ENCODE measurements around the gene KCNC3.
"Not testable (repeated sequence)": the region's sequence is repeated elsewhere in the genome, so short reads cannot be mapped to it uniquely, and the experiment has no call there.

KCNC3 gene

DNA sequence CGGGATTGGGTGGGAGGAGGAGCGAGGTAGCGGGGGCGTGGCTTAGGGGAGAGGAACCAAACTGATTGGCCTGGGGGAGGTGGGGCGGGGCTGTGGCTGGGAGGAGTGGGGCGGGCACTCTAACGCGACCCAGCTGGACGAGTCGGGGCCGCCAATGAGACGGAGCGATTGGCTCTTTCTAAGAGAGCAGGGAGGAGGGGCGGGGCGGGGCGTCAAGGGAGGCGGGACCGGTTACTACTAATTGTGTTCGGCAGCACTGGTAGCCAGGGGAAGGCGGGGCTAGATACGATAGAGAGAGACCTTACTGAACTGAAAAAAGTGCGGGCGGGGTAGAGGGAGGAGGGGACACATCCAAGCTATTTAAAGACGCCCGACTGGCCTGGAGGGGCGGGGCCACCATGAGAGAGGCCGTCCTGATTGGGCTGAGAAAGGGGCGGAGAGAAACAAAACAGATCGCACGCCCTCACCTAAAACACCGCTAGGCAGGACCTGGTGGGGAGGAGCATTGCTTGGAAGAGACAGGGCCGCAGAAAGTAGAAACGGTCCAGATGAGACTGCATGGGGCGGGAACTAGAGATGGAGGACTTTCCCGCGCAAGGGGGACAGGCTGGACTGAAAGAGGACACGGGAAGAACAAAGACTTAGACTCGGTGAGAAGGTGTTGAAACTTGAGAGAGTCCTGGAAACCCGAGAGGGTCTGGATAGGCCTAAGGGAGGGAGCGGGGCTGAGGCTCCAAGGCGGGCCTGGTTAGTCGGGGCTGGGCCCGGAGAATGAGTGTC, at the start of gene KCNC3:
Gene KCNC3, minus strand, starts transcription at position 232 of the 780 bp plus-strand sequence. CDS start 295 bp downstream, outside the sequence.
- peak; percentile 94 for DNase-seq

DNA sequence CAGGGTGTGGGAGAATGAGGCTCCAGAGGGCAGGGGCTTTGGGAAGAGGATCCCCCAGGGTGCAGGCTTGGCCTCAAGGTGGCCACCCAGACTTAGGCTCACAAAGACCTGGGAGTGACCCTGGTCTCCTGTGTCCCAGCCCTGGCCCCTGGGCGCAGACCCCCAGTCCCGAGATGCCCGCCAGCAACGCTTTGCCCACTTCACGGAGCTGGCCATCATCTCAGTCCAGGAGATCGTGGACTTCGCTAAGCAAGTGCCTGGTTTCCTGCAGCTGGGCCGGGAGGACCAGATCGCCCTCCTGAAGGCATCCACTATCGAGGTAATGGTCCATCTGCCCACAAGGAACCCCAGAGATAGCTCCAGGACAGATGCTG, 49.7 kb upstream of the KCNC3 start:
- DNase-seq: no peak

DNA sequence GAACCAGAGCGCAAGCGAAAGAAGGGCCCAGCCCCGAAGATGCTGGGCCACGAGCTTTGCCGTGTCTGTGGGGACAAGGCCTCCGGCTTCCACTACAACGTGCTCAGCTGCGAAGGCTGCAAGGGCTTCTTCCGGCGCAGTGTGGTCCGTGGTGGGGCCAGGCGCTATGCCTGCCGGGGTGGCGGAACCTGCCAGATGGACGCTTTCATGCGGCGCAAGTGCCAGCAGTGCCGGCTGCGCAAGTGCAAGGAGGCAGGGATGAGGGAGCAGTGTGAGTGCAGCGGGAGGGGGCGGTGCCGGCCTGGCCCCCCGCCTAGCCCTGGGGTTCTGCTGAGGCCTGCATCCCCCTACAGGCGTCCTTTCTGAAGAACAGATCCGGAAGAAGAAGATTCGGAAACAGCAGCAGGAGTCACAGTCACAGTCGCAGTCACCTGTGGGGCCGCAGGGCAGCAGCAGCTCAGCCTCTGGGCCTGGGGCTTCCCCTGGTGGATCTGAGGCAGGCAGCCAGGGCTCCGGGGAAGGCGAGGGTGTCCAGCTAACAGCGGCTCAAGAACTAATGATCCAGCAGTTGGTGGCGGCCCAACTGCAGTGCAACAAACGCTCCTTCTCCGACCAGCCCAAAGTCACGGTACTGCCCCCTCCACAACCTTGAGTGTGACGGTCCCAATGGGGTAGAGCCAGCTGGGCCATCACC, 49.1 kb upstream of the KCNC3 start:
- no peak for DNase-seq

DNA sequence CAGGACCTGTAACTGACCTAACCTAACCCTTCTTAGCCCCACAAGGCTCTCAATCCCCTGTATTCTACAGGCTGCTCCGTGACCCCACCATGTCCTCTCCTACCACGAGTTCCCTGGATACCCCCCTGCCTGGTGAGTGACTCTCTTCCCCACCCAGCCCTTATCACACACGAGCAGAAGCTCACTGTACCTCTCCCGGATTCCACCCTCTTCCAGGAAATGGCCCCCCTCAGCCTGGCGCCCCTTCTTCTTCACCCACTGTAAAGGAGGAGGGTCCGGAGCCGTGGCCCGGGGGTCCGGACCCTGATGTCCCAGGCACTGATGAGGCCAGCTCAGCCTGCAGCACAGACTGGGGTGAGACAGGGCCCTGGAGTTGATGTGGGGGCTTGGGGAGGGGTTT, 48.3 kb upstream of the KCNC3 start:
- peak; percentile 76 for DNase-seq

DNA sequence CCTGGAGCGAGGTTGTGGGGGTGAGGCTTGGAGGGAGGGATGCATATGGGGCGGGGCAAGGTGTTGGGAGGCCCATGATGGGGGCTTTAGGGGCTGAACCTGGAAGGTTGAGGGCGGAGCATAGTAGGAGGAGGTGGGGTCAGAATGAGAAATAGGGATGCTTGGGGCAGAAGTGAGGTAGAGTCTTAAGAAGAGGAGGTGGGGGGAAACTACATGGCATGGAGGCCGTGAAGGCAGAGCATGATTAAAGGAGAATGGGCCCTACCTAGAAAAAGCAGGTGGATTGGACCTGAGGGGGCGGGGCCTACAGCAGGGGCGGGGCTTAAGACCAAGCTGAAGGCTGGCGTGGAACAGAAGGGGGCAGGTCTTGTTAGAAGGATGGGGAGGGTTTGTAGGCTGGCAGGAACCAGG, 47.9 kb upstream of the KCNC3 start:
- DNase-seq: peak; percentile 77

DNA sequence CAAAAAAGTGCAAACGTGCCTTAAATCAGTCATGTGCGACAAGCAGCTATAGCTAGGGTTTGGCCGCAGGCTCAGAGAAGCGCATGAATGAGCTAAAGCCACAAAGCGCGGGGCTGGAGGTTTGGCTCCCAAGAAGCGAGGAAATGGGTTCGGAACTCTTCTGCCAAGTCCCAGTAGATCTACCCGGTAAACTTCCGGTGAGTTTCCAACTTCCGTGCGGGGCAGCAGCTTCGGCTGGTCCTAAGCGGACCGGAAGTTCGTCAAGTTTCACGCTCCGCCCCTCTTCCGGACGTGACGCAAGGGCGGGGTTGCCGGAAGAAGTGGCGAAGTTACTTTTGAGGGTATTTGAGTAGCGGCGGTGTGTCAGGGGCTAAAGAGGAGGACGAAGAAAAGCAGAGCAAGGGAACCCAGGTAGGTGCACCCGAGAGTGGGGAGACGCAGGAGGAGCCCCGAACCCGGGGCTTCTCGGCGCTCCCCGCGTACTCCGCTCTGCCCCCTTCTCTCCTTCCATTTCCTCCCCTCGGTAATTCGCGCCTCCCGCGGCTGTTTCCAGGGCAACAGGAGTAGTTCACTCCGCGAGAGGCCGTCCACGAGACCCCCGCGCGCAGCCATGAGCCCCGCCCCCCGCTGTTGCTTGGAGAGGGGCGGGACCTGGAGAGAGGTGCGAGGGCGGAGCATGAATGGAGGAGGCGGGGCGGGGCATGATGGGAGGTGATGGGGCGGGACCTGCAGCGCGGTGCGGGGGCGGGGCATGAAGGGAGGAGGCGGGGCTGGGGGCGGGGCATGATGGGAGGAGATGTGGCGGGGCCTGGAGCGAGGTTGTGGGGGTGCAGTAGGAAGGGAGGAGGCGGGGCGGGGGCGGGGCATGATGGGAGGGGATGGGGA, 47.2 kb upstream of the KCNC3 start, which contains the start of gene NR1H2:
Gene NR1H2, plus strand, starts transcription at position 292 of the 885 bp plus-strand sequence. CDS start 1,149 bp downstream, outside the sequence.
- peak; percentile 99 for DNase-seq

DNA sequence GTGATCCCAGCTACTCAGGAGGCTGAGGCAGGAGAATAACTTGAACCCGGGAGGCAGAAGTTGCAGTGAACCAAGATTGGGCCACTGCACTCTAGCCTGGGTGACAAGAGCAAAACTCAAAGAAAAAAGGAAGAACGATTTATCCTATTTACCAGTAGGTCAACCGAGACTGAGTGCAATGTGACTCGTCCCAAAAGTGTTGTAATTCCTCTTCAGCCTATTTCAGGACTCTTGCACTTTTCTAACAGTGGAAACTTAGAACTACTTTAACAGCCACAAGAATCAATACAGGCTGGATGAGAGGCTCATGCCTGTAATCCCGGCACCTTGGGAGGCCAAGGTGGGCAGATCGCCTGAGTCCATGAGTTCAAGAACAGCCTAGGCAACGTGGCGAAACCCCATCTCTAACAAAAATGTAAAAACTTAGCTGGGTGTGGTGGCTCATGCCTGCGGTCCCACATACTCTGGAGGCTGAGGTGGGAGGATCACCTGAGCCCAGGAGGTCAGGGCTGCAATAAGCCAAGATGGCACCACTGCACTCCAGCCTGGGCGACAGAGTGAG, 42.8 kb upstream of the KCNC3 start:
- no peak for DNase-seq

DNA sequence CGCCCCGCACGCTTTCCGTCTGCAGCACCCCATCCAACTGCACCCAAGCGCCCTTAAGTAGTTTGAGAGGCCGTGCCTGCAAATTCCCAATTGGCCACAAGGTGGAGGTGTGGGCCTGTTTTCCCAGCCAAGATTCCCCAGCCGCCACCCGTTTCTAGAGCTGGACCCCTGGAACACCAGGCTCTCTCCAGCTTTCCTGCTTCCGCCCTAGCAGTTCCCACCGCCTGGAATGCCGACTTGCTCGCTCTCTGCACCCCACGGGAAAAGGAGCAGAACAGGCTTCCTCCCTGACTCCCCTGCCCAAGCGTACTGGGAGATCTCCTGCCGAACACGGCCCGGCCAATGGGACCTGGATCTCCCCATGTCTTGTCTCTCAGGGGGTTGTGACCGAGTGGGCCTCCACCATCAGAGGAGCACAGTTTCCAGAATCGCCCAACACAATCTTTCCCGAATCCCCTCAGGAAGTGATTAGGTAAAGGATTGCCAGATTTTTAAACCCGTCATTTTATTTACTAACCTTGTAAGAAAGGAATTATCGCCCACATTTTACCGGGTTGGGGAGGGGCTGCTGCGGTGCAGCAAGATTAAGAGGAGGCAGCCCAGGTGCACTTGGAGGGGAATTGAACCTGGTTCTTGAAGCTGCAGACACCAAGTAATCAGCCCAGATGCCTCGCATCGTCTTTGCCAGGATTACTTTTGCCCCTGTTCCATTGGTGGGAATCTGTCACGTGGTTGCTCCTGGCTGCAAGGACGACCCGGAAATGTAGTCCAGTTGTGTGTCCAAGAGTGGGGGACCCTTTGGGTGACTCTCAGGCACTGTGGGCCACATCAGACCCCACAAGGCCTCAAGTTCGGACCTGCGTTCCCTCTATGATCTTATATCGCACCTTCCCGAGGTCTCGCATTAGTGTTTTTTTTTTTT, 39.7 kb upstream of the KCNC3 start:
- peak; percentile 94 for DNase-seq

DNA sequence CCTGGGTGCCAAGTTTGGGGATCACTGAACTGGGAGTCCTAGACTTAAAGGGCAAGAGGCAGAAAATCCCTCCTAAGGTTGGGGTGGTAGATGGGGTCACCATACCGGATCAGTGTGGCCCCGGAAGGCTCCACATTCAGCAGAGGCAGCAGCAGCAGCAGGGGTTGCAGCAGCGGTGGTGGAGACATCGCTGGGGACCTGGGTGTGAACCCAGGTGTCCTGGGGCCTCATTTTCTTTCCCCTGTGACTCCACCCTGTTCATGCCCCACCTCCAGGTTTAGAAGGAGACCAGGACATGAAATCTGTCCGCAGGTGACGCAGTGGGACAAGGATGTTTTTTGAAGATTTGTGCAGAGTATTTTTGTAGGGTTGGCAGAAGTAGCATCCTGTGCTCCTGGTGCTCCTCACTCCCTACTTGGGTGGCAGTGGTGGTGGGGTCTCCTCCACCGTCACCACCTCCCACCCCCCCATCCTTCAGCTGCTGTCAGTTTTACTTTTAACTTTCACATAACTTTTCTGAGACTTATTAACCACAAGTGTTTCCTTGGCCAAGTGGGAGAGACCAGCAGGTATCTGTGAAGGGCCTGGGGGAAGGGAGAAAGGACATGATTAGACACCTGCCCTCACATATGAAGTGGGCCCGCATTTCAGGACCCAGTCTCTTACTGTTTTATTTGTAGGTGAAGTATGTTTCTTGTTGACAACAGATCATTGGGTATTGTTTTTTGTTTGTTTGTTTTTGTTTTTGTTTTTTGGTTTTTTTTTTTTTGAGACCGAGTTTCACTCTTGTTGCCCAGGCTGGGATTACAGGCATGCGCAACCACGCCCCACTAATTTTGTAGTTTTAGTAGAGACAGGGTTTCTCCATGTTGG, 36.5 kb upstream of the KCNC3 start, which contains the start of gene NAPSA:
Gene NAPSA, minus strand, starts transcription at position 206 of the 873 bp plus-strand sequence. Its CDS starts 18 bp downstream, at position 188.
- no peak for DNase-seq

DNA sequence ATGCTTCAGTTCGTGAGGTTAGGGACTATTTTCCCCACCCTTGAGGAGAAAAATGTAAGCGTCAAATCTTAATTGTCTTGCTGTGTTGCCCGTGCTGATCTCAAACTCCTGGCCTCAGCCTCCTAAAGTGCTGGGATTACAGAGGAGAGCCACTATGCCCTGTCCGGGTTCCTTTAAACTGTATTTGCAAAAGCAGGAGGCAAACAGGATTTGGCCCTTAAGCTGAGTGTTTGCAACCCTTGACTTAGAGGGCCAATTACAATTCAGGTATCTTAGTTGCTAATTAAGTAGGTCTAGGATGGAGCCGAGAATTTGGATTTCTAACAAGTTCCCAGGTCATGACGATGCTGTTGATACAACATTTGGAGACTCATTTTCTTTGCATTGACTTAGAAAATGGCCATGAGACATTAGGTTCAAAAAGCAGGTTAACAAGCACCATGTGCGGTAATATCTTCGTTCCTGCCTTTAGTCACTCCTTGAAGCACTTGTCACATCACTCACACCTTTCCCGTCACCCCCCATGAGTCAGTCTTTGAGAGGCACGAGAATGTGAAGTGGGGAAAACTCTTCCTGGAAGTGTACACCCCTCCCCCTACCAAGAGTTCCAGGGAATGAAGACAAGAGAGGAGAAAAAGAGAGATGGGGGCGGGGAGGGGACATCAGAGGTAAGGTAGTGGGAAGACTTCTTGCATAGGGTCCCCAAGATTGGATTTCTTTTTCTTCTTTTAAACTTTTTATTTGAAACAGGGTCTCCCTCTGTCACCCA, 33.7 kb upstream of the KCNC3 start:
- DNase-seq: no peak

DNA sequence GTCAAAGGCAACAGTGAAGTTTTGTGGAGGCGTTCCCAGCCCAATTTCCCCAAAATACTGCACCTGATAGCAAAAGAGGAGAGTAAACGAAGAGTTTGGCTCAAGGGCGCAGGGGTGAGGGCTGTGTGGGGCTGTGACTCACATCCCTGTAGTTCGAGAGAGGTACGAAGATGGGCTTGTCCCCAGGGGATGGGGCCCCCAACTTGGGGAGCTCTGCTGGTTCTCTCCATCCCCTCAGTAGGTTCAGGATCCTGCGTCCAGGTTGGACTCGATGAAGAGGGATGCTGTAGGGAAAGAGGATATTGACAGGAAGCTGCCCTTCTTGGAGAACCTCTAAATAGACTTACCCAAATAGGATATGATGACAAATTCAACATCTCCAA, 32.8 kb upstream of the KCNC3 start:
- no peak for DNase-seq

DNA sequence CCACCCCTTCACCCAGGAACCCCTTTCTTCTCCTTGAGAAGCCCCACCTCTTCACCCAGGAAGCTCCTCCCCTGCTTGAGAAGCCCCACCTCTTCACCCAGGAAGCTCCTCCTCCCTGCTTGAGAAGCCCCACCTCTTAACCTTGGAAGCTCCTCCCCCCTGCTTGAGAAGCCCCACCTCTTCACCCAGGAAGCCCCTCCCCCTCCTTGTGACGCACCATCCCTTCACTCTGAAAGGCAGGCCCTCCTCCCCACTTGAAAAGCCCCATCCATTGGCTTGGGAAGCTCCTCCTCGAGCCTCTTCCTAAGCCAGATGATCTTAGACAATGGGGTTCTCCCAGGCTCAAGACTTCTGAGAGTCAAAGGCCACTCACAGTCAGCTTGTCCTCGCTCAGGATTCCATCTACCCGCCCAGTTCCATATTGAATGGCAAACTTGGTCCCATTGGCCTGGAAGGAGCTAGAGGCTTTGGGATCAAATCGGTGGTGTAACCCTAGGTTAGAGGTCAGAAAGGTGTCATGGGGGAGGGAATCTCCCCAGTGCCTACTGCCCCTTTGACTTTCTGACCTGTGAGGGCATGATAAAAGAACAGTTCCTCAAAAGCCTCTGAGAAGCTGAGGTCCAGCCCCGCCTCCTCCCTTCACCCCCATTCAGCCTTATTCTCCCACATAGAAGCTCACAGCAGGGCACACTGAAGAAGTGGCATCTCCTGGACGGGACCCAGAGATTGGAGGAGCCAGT, 32.3 kb upstream of the KCNC3 start:
- peak; percentile 33 for DNase-seq

DNA sequence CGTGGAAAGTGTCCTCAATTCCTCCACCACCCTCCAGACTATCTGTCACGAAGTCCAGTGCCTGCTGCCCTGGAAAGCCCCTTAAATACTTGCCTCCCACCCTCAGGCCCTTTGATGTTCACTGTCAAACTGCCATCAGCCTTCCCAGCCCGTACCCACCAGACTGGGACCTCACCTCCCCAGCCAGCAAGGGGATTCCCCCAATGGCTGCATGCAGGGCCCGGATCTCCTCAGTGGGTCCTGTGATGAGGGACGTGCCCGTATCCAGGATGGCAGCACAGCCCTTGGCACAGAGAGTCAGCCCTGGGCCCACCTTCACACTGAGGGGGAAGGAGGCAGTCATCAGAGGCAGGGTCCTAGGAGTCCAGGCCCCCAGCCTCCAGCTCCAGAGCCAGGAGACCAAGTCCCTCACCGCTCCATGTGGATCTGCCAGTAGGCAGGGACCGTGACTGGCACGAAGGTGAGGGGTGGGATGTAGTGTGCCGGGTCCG, 30.2 kb upstream of the KCNC3 start:
- DNase-seq: no peak

DNA sequence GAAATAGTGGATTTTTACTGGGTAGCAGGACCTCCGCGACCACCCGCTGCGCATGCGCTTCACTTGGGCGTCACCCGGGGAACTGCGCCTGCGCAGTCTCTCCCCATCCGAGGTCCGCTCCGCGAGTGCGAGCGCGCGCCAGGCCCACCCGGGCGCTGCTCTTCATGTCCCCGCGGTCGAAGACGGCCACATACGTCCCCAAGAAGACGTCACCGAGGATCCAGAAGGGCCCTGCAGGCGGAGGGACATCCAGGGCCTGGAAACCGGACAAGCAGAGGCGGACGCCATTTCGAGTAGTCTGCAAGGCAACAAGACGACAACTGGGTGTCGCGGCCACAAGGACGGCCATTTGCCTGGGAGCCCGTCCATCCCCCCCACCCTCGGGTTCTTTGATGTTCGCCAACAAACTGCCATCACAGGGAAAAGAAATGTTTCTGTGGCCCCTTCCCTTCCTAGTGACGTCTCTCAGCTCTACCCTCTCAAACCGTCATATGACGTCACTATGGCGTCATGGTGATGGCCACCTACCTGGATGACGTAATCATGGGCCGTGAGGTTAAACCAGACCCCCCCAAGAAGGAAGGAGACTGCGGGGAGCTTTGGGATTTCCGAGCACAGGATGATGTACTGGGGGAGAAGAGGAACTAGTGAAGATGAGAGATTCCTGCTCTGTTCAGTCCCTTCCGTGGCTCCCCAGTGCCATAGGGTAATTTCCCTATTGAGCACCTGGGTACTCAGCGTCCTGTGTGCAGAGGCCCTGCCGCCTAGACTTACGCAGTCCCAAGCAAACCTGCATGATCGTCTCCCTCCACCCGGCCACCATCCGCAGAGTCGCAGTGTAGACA, 29.5 kb upstream of the KCNC3 start:
- DNase-seq: peak; percentile 83

DNA sequence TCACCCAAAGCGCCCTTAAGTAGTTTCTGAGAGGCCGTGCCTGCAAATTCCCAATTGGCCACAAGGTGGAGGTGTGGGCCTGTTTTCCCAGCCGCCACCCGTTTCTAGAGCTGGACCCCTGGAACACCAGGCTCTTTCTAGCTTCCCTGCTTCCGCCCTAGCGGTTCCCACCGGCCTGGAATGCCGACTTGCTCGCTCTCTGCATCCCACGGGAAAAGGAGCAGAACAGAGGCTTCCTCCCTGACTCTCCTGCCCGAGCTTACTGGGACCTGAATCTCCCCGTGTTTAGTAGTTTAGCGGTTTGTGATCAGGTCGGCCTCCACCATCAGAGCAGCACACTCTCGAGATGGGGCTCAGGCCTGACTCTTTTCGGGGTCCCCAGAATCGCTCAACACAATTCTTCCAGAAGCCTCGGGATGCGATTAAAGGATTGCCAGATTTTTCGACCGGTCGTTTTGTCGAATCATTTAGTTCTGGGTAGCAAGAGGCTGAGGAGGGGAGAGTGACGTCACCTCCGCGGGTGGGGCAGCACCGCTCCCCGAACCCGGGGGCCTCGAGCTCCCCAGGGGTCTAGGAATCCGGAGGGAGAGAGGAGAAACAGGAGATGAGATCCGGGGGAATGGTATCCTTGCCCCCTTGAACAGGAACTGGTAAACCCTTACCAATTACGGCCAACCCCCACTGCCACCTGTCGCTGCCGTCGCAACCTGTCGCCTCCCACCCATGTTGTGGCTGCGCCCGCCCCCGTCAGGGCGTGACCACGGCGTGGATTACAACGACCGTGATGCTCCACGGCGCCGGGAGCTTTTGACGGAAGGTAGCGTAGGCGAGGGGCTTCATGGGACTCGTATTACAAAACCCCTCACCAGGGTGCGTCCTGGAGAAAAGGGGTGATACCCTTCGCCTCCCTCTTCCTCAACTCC, 28.3 kb upstream of the KCNC3 start:
- DNase-seq: peak; percentile 81

DNA sequence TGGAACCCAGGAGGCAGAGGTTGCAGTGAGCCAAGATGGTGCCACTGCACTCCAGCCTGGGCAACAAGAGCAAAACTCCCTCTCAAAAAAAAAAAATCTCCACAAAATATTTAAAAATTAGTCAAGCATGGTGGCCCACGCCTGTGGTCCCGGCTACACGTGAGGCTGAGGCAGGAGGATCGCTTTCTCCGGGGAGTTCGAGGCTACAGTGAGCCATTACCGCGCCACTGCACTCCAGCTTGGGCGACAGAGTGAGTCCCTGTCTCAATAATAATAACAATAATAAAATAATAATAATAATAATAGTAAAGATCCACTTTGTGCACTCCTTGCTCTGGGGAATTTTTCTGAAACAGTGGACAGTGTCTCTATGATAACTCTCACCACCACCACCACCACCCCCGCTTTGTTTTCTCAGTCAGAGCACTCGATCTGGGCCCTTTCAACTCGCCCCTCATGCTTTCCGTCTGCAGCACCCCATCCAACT, 27.6 kb upstream of the KCNC3 start:
- no peak for DNase-seq

DNA sequence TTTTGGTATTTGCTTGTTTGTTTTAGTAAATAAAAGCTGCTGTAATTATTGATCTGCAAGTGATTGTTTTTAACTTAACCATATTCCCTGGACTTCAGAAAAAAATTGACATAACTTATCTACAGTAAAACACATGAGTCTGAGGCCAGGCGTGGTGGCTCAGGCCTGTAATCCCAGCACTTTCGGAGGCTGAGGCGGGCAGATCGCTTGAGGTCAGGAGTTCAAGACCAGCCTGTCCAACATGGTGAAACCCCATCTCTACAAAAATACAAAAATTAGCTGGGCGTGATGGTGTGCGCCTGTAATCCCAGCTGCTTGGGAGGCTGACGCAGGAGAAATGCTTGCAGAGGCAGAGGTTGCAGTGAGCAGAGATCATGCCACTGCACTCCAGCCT, 24.3 kb upstream of the KCNC3 start:
- DNase-seq: not testable (repeated sequence)
